M059J (cell line): Measurements from ENCODE around the gene NFIL3. TPM values are rescaled to one million over a fixed set of nuclear protein-coding genes. Genes with fewer than 3 reads are reported as not detected.
"Not testable (repeated sequence)": the region's sequence is repeated elsewhere in the genome, so short reads cannot be mapped to it uniquely, and the experiment has no call there.

ENCODE experiments used
- DNase-seq: peaks from one replicate; pipeline ENCODE4 v3.0.0-alpha.2; 2012; ENCODE audit warnings: low read depth
- total RNA-seq: library from RNA; depleted of rRNA; stranded (reverse); fragments of >200 nt; shearing (Covaris generic); gene quantifications from 2 replicates; pipeline ENCODE4 v1.2.3, GENCODE V29; 2014

Gene NFIL3
- total RNA-seq, 1 experiment from 2014 or later = 20.6 TPM

GRCh38 chr9:91395106-91395552 is 28.5 kb downstream of the NFIL3 start:
- DNase-seq = no peak

- no peak for DNase-seq
These were observed 29.8 kb downstream of the NFIL3 start for GRCh38 chr9:91393826-91394225.

DNA sequence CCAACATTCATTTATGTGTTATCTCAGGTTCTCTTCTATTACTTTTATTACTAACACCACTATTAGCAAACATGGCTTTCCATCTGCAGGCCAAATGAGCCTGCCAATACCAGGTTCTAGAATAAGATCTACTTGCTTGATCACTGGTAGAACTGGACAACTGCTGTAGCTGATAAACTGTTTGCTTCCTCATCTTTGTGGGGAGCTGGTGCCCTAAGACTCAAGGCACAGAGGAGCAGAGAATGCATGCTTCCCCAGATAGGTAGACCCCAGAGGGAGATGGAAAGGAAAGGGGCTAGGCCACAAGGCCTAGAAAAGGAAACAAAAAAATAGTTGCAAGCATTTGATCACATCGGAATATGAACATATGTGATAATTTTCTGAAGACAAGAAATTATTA is 31.2 kb downstream of the NFIL3 start:
- DNase-seq = no peak

GRCh38 chr9:91391818-91392217 is 31.8 kb downstream of the NFIL3 start:
- DNase-seq = no peak

GRCh38 chr9:91391412-91391811 is 32.2 kb downstream of the NFIL3 start:
- DNase-seq = no peak

DNA sequence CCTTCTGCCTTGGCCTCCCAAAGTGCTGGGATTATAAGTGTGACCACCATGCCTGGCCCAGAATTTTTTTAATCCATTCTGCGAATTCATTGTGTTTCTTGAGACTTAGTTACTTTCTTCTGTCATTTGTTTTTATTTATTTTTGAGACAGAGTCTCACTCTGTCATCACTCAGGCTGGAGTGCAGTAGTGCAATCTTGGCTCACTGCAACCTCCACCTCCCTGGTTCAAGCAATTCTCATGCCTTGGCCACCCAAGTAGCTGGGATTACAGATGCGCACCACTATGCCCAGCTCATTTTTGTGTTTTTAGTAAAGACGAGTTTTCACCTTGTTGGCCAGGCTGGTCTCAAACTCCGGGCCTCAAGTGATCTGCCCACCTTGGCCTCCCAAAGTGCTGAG is 33.9 kb downstream of the NFIL3 start:
- DNase-seq = not testable (repeated sequence)

GRCh38 chr9:91386765-91387164 is 36.9 kb downstream of the NFIL3 start:
- no peak for DNase-seq

- no peak for DNase-seq
These were observed 38.7 kb downstream of the NFIL3 start for GRCh38 chr9:91384954-91385353.

DNA sequence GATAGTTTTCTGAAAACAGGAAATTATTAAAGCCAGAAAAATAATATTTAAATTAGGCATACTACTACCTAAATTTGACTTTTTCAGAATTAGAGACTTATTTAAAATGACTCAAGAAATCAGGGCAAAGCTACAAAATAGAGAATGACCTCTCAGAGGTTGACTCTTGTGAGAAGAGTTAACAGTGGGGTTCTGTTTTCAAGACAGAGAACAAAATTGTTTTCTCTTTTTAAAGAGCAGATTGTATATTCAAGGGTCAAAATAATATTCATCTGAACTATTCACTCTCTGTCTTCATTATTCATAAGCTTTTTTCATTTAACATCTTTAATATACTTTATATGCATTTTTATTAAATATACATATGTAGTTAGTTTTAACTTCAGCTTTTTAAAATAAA is 40.1 kb downstream of the NFIL3 start:
- no peak for DNase-seq

DNA sequence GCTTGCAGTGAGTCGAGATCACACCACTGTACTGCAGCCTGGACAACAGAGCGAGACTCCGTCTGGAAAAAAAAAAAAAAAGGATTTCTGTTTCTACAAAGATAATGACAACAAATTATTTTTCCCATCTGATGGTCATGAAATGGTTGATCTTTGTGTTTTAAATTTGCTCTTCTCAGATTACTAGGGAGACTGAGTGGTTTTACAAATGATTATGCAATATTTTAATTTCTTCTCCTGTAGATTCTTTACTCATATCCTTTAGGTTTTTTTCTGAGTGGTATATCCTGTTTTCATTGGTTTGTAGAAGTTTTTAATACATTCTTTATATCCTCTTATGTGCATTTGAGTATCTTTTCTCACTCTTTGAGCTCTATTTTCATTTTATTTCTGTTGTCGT is 41.3 kb downstream of the NFIL3 start:
- DNase-seq = no peak

- DNase-seq = no peak
These were observed 44.2 kb downstream of the NFIL3 start for GRCh38 chr9:91379426-91379825.

DNA sequence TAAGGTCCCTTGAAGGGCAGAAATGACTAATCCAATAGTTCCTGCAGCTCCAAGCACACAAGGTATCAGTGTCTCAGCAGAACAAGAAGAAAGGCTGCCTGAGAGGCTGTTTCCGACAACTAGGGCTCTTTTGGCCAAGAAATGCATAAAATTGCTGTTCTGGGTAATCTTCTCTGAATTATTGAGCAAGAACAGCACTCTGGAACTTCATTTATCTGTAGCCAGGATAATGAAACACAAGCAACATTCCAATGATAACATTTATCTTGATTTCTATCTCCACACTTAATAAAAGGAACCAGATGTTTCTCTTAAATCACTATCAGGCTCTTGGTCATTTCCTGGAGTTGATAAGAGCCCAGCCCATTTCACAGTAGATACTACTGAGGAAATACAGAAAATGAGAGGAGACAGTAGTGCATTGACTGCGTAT is 44.9 kb downstream of the NFIL3 start:
- no peak for DNase-seq

GRCh38 chr9:91378054-91378453 is 45.6 kb downstream of the NFIL3 start:
- DNase-seq = not testable (repeated sequence)

DNA sequence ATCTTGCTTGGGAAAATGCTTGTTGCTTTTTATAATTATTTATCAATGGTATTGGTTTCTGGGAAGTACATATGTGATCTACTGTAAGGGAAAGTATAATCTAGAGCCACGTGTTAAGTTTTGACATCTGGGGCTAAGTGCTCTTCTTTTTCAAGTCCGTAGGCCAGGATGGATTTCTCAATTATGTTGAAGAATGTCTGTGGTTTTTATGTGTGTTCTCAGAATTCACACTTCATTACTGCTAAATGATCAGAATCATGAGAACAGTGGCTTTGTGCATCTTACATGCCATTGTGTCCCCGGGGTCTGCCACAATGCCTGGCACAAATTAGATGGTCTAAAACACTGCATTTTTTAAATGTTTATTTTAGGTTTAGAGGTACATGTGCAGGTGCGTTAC is 47.4 kb downstream of the NFIL3 start:
- DNase-seq = no peak

GRCh38 chr9:91374939-91375338 is 48.7 kb downstream of the NFIL3 start:
- peak; percentile 89 for DNase-seq

DNA sequence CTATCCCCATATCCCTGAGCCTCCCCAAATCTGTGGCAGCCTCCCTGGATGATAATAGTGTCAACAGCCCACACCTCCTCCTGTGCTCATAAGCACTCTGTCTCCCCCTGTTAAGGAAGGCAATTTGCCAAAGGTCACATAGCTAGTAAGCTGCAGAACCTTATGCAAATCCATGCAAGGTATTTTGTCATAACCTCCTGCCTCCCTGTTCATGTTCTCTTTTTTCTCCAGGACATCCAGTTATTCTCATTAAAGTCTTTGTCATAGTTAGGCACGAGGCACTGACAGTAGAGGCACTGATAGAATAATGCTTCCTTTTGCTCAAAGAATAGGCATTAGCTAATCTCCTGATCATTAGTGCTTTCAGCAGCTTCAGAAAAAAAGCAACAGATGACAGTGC is 51.7 kb downstream of the NFIL3 start:
- no peak for DNase-seq

- DNase-seq = not testable (repeated sequence)
These were observed 53.6 kb downstream of the NFIL3 start for GRCh38 chr9:91370006-91370405.

- DNase-seq = no peak
These were observed 58.9 kb downstream of the NFIL3 start for GRCh38 chr9:91364702-91365101.

DNA sequence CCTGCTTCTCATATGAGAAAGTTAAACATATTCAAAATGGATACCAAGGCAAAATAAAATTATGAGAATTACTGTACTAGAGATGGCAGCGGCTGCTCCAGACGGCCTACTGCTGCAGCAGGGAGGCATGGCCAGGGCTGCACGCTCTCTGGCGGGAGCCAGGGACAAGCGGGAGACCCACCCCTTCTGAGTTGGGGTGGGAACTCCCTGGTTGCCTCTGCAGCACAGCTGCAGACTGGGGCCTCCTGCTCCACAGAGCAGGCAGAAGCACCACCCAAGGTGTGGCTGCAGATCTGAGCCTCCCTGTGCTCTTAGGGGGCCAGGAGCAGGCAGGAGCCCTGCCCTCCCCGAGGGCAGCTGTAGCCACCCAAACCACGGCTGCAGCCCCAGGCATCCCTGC is 59.6 kb downstream of the NFIL3 start:
- DNase-seq = no peak

GRCh38 chr9:91362051-91362611 is 61.5 kb downstream of the NFIL3 start:
- no peak for DNase-seq

GRCh38 chr9:91361291-91362050 is 62.2 kb downstream of the NFIL3 start, which contains the start of gene AUH:
AUH (minus strand) TSS chr9:91361918; CDS start chr9:91361889, 29 bp downstream.
- DNase-seq = peak; percentile 76

DNA sequence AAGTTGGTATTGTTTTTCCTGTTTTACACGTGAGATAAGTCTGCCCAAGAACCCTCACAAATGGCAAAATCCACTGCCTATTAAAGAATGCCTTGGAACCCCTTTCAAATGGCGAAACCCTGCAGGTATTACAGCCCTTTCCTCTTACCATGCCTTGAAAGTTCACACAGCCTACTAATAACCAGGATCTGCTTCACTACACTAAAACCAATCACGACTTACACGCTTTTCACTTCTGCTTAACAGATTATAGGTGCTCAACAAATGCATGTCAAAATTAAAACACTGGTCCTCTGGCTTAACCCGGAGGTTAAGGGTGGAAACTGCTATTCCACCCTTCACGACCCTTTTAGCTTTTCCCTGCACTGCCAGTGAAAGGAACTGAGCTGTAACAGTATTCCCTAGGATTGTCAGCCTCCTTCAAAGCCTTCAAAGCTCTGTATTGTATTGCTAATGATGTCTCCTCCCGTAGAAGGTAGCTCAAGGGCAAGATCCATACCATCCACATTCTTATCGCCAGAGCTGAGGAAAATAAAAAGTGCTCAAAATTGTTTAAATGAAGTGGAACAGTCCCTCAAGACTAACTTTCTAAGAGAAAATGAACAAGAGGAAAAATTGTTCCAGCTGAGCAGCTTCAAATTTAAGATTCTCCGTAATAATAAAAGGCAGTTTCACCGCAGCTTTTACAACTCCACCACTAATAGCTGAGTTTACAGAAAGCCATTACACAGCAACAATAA is 62.9 kb downstream of the NFIL3 start:
- DNase-seq = no peak
